ENCODE data around the gene OR6Q1.
"Not testable (repeated sequence)": the region's sequence is repeated elsewhere in the genome, so short reads cannot be mapped to it uniquely, and the experiment has no call there.

OR6Q1 gene

DNA sequence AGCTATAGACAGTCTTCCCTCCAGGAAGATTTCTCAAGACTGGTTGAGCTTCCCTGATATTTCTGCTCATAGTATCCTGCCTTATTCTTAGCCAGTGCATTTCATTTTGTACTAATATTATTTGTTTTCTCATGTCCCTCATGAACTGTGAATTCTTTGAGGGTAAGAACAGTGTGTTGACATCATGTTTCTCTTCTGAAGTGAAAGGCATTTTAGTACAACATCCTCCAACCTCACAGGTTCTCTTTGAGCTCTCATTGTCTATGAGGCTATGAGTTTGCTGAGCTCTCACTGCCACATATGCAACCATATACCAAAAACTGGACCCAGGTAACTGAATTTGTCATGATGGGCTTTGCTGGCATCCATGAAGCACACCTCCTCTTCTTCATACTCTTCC, at the start of gene OR6Q1:
Gene OR6Q1 (plus strand): TSS at position 301 of the 400 bp plus-strand sequence. CDS start 0 bp downstream, at position 301.
- DNase-seq, result no peak

DNA sequence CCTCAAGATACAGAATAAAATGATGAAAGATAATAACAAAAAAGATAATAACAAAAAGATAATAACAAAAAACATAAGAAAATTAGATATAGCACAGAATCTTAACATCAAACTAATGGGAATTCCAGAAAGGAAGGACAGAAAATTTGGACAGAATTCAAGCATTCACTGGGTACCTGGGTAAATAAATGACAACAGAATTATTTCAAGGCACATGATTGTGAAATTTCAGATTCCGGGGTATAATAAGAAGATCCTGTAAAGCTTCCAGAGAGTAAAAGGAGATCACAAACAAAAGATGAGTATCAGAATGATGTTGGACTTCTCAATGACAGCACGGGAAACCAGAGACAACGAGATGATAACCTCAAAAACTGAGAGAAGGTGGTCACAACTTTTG, 49.2 kb upstream of the OR6Q1 start:
- DNase-seq, result no peak

GRCh38 chr11:57982776-57983175, 48.0 kb upstream of the OR6Q1 start:
- no peak for DNase-seq

DNA sequence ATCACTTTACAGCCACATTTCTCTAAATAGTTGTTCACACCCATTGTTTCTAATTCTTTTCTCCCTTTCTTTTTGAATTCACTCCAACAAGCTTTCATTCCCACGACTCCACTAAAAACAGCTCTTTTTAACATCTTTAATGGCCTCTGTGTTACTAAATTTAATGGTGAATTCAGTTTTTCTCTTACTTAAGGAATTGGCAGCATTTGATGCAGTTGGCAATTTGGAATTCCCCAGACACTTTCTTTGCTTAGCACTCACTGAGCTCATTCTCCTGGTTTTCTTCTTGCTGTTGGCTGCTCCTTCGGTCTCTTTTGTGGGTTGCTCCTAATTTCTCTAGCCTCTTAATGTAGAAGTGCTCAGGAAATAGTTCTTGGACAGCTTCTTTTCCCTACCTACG, 47.6 kb upstream of the OR6Q1 start:
- no peak for DNase-seq

DNA sequence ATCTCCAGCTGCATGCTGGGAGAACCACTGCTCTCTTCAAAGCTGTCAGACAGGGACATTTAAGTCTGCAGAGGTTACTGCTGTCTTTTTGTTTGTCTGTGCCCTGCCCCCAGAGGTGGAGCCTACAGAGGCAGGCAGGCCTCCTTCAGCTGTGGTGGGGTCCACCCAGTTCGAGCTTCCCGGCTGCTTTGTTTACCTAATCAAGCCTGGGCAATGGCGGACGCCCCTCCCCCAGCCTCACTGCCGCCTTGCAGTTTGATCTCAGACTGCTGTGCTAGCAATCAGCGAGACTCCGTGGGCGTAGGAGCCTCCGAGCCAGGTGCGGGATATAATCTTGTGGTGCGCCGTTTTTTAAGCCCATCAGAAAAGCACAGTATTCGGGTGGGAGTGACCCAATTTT, 31.2 kb upstream of the OR6Q1 start:
- not testable (repeated sequence) for DNase-seq

DNA sequence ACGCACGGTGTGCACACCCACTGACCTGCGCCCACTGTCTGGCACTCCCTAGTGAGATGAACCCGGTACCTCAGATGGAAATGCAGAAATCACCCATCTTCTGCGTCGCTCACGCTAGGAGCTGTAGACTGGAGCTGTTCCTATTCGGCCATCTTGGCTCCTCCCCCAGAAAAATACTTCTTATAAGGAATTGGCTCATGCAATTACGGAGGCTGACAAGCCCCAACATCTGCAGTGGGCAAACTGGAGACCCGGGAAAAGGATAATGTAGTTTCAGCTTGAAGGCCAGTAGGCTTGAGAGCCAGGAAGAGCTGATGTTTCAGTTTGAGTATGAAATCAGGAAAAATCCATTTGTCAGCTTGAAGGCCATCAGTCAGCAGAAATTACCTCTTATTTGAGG, 30.7 kb upstream of the OR6Q1 start:
- DNase-seq, result not testable (repeated sequence)

- no peak for DNase-seq
Observed at GRCh38 chr11:58000699-58001098, 30.1 kb upstream of the OR6Q1 start.

GRCh38 chr11:58003036-58003435, 27.7 kb upstream of the OR6Q1 start:
- no peak for DNase-seq

- DNase-seq, result no peak
Observed at GRCh38 chr11:58003591-58003990, 27.2 kb upstream of the OR6Q1 start.

GRCh38 chr11:58004664-58005063, 26.1 kb upstream of the OR6Q1 start:
- no peak for DNase-seq

GRCh38 chr11:58006940-58007339, 23.8 kb upstream of the OR6Q1 start:
- DNase-seq, result no peak

- DNase-seq, result no peak
Observed at GRCh38 chr11:58011771-58012170, 19.0 kb upstream of the OR6Q1 start.

DNA sequence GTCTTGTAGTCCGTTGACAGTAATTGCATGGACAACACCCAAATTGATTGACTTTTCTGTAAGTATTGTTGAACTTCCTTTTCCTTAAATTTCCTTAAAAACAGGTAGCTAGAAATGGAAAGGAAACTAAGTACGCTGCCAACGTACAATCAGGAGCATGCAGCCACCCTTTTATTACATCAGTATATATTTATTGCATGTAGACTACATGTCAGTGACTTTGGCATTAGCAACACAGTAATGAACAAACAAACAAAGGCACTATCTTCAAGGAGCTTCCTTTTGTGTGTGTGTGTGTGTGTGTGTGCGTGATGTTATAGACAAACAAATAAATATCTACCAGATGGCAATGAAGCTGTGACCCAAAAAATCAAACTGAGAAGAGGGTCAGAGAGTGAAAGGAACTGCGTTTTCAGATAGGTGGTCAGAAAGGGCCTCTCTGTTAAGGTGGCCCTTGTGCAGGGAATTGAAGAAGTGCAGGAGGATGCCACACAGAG, 7.3 kb upstream of the OR6Q1 start, which contains the start of gene OR9Q1:
Gene OR9Q1 (plus strand): TSS at position 447 of the 497 bp plus-strand sequence. CDS start 155,564 bp downstream, outside the sequence.
- DNase-seq, result no peak

DNA sequence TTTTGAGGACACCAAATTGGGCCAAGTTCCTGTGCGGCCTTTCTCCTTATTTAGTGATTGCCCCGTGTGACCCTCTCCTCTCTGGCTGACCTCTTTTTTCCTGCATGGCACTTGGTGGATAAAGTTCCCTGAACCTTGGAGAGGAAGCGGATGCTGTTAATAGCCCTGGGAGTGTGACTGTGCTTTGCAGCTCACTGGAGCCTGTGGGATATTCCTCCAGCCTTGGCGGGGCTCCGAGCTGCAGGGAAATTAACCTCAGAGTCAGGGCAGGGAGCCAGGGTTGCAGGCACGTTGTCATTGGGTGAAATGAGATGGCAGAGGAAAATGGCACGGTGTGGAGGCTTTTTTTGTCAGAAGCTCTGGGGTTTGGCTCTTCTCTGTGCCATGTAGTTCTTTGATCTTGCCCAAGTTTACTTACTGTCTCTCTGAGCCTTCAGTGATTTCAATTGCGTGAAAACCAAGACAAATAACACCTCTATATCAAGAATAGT, 6.1 kb upstream of the OR6Q1 start:
- no peak for DNase-seq

DNA sequence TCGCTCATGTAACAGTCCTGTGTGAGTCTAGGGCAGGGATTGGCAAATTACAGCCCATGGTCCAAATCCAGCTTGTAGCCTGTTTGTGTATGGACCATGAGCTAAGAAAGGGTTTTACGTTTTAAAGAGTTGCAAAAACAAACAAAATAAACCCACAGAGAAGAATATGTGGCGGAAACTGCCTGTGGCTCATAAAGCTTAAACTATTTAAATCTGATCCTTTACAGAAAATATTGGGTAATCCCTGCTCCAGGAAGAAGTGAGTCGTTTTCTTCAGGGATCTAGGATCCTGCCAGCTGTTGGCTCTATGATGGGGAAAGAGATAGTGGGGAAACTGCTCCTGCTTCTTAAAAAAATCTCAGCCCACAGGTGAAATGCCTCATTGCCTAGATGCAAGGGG, 3.4 kb upstream of the OR6Q1 start:
- no peak for DNase-seq

DNA sequence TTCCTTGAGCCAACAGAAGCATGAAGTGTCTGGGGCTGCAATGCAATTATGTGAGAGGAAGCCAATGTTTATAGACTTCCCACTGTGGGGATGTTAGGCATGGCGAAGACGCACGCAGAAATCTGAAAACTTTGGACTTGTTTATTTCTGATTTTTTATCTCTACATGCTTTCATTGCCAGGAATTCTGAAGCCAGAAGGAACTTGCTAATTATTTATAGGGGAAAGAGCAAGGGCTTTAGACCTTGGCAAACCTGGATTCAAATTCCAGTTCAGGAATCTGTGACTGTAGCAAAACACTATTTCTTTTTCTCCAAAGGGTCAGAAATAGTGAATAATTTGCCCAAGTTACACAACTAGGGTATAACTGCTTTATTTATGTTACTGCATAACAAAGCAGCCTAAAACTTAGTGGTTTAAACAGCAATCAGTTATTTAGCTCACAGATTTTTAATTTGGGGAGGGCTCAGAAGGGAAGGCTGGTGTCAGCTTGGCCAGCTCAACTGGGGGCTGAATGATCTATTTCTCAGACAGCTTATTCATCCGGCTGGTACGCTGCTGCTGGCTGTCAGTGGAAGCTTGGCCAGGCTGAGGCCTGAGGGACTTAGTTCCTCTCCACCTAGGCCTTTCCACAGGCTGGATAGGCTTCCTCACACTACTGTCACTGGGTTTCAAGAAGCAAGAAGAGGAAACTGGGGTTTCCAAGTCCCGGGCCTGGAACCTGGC, 1.9 kb upstream of the OR6Q1 start:
- no peak for DNase-seq

DNA sequence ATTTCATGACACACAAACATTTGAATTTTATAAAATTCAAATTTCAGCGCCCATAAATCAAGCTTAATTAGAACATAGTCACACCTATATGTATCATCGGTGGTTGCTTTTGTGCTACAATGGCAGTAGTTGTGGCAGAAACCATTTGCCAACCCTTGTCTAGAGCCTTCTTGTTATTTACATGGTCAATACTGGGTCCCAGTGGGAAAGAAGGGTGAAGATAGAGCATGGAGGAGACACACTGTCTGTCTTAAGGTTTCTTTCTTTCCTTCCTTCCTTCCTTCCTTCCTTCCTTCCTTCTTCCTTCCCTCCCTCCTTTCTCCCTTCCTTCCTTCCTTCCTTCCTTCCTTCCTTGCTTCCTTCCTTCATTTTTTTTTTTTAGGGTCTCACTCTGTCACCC, 3.7 kb downstream of the OR6Q1 start:
- no peak for DNase-seq

- DNase-seq, result no peak
Observed at GRCh38 chr11:58039589-58039988, 8.8 kb downstream of the OR6Q1 start.

GRCh38 chr11:58043379-58043778, 12.6 kb downstream of the OR6Q1 start:
- no peak for DNase-seq

DNA sequence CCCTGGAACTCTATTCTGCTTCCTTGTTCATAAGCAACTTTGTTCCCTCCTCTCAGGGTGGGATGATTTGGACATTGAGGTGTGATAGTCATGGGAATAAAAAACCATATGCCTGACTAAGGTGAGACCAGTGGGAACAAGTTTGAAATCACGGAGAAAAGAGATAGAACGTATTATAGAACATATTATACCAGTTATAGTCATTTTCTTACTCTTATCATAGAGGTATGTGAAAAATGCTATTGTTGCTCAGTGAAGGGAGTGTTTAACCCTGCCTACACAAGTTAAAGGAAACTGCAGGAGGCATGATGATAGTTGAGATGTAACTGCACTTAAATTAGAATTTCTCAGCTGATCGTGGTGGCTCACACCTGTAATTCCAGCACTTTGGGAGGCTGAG, 15.5 kb downstream of the OR6Q1 start:
- no peak for DNase-seq

GRCh38 chr11:58047818-58048217, 17.1 kb downstream of the OR6Q1 start:
- no peak for DNase-seq

GRCh38 chr11:58055806-58056401, 25.2 kb downstream of the OR6Q1 start:
- no peak for DNase-seq

DNA sequence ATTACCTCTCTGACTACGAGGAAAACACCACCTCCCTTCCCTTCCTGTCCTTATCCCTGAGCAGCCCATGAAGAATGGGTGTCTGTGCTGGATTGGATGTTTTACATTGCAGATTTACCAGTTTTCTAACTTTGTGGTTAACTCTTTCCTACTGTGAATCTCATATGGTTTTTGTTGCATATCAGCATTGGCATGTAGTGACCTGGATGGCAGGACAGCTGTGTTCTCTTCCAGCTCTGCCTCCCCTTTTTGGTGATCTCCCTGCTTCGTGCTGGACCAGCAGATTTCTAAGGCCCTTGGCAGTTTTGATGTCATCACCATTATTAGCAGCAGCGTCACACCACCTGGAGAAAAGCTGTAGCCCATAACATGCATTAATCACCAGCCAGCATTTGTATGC, 26.7 kb downstream of the OR6Q1 start:
- DNase-seq, result no peak

- DNase-seq, result no peak
Observed at GRCh38 chr11:58058276-58059006, 27.7 kb downstream of the OR6Q1 start.

Data from NCI-H1417 treated with DMSO at 0.1 percent for 48 hours (cell line).